Endothelial cell of umbilical vein (primary cell): ENCODE data around the gene NGEF. TPM values are rescaled to one million over a fixed set of nuclear protein-coding genes. Genes with fewer than 3 reads are reported as not detected.

Experiments used
- BruUV-seq: library from RNA; stranded (reverse); fragments of 400-500 nt; replicated peaks from 2 replicates; lab custom pipeline; 2021; lab: Mats Ljungman, UMichigan
- CTCF ChIA-PET: fragments of 300-600, 350-600 bp; sonication (Branson Sonifier 250); formaldehyde crosslinking; loops from one replicate; lab custom pipeline; 2021; ENCODE audit warnings: antibody characterized with exemption, inconsistent platforms; lab: Charles Lee
- POLR2A ChIA-PET: fragments of 300-600, 350-600 bp; sonication (Branson Sonifier 250); formaldehyde crosslinking; loops from one replicate; lab custom pipeline; 2021; ENCODE audit warnings: antibody characterized with exemption, inconsistent platforms; lab: Charles Lee
- DNase-seq: peaks from one replicate; pipeline ENCODE4 v3.0.0-alpha.2; 2011; ENCODE audit warnings: low read depth, low spot score
- FAIRE-seq: peaks from 2 replicates; lab custom pipeline; 2011; peaks lifted over from hg19 to GRCh38; lab: Jason Lieb, UNC
- H2AFZ ChIP-seq: 2 replicates; pipeline ENCODE4 v1.6.0; 2012; ENCODE audit warnings: low read depth, low read length, control low read depth, inconsistent platforms
- H3K27ac ChIP-seq: 2 replicates; pipeline ENCODE4 v1.5.1; 2011; ENCODE audit warnings: low read depth, mild to moderate bottlenecking, control low read depth, low read length, moderate library complexity; ENCODE audit not compliant: insufficient read depth
- H3K27me3 ChIP-seq, 2 experiments: 2 replicates each; pipeline versions ENCODE4 v1.6.0 to v1.6.1; 2011; ENCODE audit warnings: low read length in 2 of 2, mixed read lengths in 1 of 2; ENCODE audit not compliant: control insufficient read depth in 2 of 2, insufficient read depth in 2 of 2
- H3K36me3 ChIP-seq, 2 experiments: 2 replicates in 1 of 2; 3 replicates in 1 of 2; pipeline ENCODE4 v1.5.1; 2011; ENCODE audit warnings: low read length in 2 of 2, mild to moderate bottlenecking in 1 of 2, moderate library complexity in 1 of 2; ENCODE audit not compliant: control insufficient read depth in 2 of 2, insufficient read depth in 2 of 2; ENCODE audit errors: extremely low read depth in 1 of 2
- H3K4me1 ChIP-seq: 3 replicates; pipeline ENCODE4 v1.5.1; 2011; ENCODE audit warnings: mild to moderate bottlenecking, low read length; ENCODE audit not compliant: control insufficient read depth, insufficient read depth; ENCODE audit errors: extremely low read depth
- H3K4me2 ChIP-seq: 2 replicates; pipeline ENCODE4 v1.6.1; 2011; ENCODE audit warnings: low read length, control low read depth, mixed read lengths; ENCODE audit not compliant: insufficient read depth
- H3K4me3 ChIP-seq, 3 experiments: fragments of 200-600 bp in 1 of 3; sonication (generic), shearing (Covaris generic) in 1 of 3; replicated peaks in 1 of 3; 2 replicates each; pipeline ENCODE4 v1.5.1; 2011 to 2016; ENCODE audit warnings: control low read depth in 3 of 3, low read length in 3 of 3, mild to moderate bottlenecking in 2 of 3, inconsistent platforms in 1 of 3, low read depth in 1 of 3, moderate library complexity in 1 of 3; ENCODE audit not compliant: insufficient read depth in 1 of 3
- H3K79me2 ChIP-seq: 2 replicates; pipeline ENCODE4 v1.6.0; 2012; ENCODE audit warnings: low read length, inconsistent platforms; ENCODE audit not compliant: control insufficient read depth, insufficient read depth
- H3K9ac ChIP-seq: replicated peaks from 2 replicates; pipeline ENCODE3; 2011; ENCODE audit warnings: low read length, control low read depth; ENCODE audit not compliant: insufficient read depth; ENCODE audit errors: extremely low read depth
- H3K9me1 ChIP-seq: replicated peaks from 3 replicates; pipeline ENCODE4 v1.6.0; 2011; ENCODE audit warnings: mild to moderate bottlenecking, low read length; ENCODE audit not compliant: control insufficient read depth, insufficient read depth; ENCODE audit errors: extremely low read depth
- H3K9me3 ChIP-seq: replicated peaks from 2 replicates; pipeline ENCODE4 v1.5.1; 2012; ENCODE audit warnings: low read length, inconsistent platforms; ENCODE audit not compliant: control insufficient read depth, insufficient read depth
- H4K20me1 ChIP-seq: replicated peaks from 2 replicates; pipeline ENCODE3; 2011; ENCODE audit warnings: mild to moderate bottlenecking, low read length; ENCODE audit not compliant: control insufficient read depth, insufficient read depth; ENCODE audit errors: extremely low read depth
- GATA2 ChIP-seq: IDR thresholded peaks from 2 replicates; pipeline ENCODE4 v1.7.0; 2011; ENCODE audit warnings: low read depth, mild to moderate bottlenecking, moderate library complexity, mixed read lengths, low read length; ENCODE audit not compliant: insufficient read length, insufficient read depth
- JUN ChIP-seq: IDR thresholded peaks from 2 replicates; pipeline ENCODE4 v1.6.1; 2011; ENCODE audit warnings: borderline replicate concordance, low read depth; ENCODE audit not compliant: insufficient read length, insufficient read depth
- MAX ChIP-seq: IDR thresholded peaks from 2 replicates; pipeline ENCODE4 v1.6.1; 2011; ENCODE audit not compliant: insufficient read depth, insufficient read length
- MYC ChIP-seq: IDR thresholded peaks from one replicate; pipeline ENCODE4 v1.6.1; 2011; ENCODE audit warnings: mild to moderate bottlenecking, low read depth, low read length
- dilution Hi-C: fragments of 300-500 bp; cut with MboI; formaldehyde crosslinking; loops from one replicate; pipeline ENCODE4 v1.15.0; 2019; ENCODE audit warnings: low sequenced_read_pairs; ENCODE audit not compliant: extremely low pct_ligation_motif_present
- intact Hi-C: fragments of 100-400 bp; cut with micrococcal nuclease; formaldehyde crosslinking; loops from one replicate; pipeline ENCODE4 v1.10.0; 2022
- polyA plus RNA-seq, 4 experiments: library from polyadenylated mRNA; depleted of rRNA in 3 of 4; stranded (reverse) in 3 of 4; unstranded in 1 of 4; fragments of >200 nt; gene quantifications; 2 replicates each; pipeline versions ENCODE4 v1.2.1 to v1.2.3, GENCODE V29; 2011 to 2012; ENCODE audit warnings: missing spikeins in 1 of 4
- total RNA-seq: library from RNA; stranded (reverse); gene quantifications from 2 replicates; pipeline ENCODE4 v1.2.3, GENCODE V29; 2021
- TF ChIP-seq, protein P1 (sequence below), 2 donors: IDR thresholded peaks; 1 replicate in 1 of 2; 2 replicates in 1 of 2; pipeline ENCODE4 v1.5.1; 2011; ENCODE audit warnings: low read length in 2 of 2, mild to moderate bottlenecking in 2 of 2, moderate library complexity in 2 of 2, control low read depth in 1 of 2, inconsistent platforms in 1 of 2, low read depth in 1 of 2; ENCODE audit not compliant: insufficient read depth in 1 of 2; ENCODE audit errors: extremely low read depth in 1 of 2

NGEF gene
- total and polyA plus RNA-seq, 2 donors (not counting 3 experiments of a cell fraction or from before 2014, with no cell fraction given), result 0.22 to 0.41 TPM

- no peak for TF ChIP-seq MAX
- no peak for TF ChIP-seq MYC
- TF ChIP-seq, protein P1, sequence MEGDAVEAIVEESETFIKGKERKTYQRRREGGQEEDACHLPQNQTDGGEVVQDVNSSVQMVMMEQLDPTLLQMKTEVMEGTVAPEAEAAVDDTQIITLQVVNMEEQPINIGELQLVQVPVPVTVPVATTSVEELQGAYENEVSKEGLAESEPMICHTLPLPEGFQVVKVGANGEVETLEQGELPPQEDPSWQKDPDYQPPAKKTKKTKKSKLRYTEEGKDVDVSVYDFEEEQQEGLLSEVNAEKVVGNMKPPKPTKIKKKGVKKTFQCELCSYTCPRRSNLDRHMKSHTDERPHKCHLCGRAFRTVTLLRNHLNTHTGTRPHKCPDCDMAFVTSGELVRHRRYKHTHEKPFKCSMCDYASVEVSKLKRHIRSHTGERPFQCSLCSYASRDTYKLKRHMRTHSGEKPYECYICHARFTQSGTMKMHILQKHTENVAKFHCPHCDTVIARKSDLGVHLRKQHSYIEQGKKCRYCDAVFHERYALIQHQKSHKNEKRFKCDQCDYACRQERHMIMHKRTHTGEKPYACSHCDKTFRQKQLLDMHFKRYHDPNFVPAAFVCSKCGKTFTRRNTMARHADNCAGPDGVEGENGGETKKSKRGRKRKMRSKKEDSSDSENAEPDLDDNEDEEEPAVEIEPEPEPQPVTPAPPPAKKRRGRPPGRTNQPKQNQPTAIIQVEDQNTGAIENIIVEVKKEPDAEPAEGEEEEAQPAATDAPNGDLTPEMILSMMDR (IDR thresholded peaks at IDR 0.05; ENCODE audit: extremely low read depth in 1 of 2, insufficient read depth in 1 of 2, low read depth in 1 of 2, low read length in 2 of 2), result no peak
- Histone ChIP-seq H3K9me3 (no peaks in the 10 kb centered on the region), H3K79me2 (no peaks in the 10 kb centered on the region), H3K27me3 (no peaks in the 10 kb centered on the region), H3K36me3 (no peaks in the 10 kb centered on the region), H2AFZ (no peak overlapping the region), H3K27ac (no peak overlapping the region), H3K4me1 (no peaks in the 10 kb centered on the region), H3K9me1 (no peaks in the 10 kb centered on the region), H3K9ac (no peak overlapping the region), H4K20me1 (no peaks in the 10 kb centered on the region), H3K4me2 (no peak overlapping the region), H3K4me3 (no peak overlapping the region)
- BruUV-seq, result no TSS peak
- CTCF ChIA-PET, result interaction anchor here (1.3 kb wide), 2 partner anchors 8 to 17 kb away, joined by 4 read pairs; no protein-coding TSS in a partner anchor
- POLR2A ChIA-PET, result no interaction called here
- no peak for DNase-seq
- dilution Hi-C loops, result no loop called here
- intact Hi-C loops, result no loop called here
- no peak for FAIRE-seq
These were observed 24.0 kb upstream of the NGEF start for GRCh38 chr2:233037078-233037477.

DNA sequence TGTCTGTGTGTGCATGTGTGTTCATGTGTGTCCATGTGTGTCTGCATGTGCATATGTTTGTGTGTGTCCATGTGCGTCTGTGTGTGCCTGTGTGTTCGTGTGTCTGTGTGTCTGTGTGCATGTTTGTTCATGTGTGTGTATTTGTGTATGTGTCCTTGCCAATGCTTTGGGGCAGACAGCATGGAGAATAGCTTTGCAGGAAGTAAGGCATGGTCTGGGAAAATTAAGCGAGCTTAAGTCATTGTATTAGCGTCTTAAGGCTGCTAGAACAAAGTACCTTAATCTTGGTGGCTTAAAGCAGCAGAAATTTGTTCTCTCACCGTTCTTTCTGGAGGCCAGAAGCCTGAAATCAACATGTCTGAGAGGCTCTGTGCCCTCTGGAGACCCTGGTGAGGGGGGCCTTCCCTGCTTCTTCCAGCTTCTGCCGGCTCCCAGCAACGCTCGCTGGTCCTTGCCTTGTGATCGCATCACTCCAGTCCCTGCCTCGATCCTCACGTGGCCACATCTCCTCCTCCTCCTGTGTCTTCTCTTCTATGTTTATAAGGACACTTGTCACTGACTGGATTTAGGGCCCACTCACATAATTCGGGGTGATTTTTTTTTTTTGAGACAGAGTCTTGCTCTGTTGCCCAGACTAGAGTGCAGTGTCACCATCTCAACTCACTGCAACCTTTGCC is 23.2 kb upstream of the NGEF start:
- Histone ChIP-seq H3K9me1 (no peaks in the 10 kb centered on the region), H3K9me3 (no peaks in the 10 kb centered on the region), H3K79me2 (no peaks in the 10 kb centered on the region), H2AFZ (no peak overlapping the region), H4K20me1 (no peaks in the 10 kb centered on the region), H3K27ac (no peak overlapping the region), H3K4me3 (no peak overlapping the region), H3K4me2 (no peak overlapping the region), H3K4me1 (no peaks in the 10 kb centered on the region), H3K9ac (no peak overlapping the region), H3K27me3 (no peaks in the 10 kb centered on the region), H3K36me3 (no peaks in the 10 kb centered on the region)
- DNase-seq (no peak), FAIRE-seq (no peak)
- no TSS peak for BruUV-seq
- intact Hi-C loops, result no loop called here
- TF ChIP-seq JUN, result no peak
- TF ChIP-seq GATA2, result no peak
- CTCF ChIA-PET, result interaction anchor here (0.6 to 1.3 kb wide), 2 partner anchors 18 to 303 kb away, joined by 3 to 4 read pairs; no protein-coding TSS in a partner anchor
- POLR2A ChIA-PET, result no interaction called here
- dilution Hi-C loops, result no loop called here
